GM19467 (cell line): ENCODE measurements around the gene CEL.

ENCODE experiments used
- ATAC-seq: cut with Tn5 transposase; IDR thresholded peaks from one replicate; pipeline ENCODE4 v1.9.1; 2021; ENCODE audit warnings: mild to moderate bottlenecking, moderate library complexity; ENCODE audit not compliant: unreplicated experiment

Gene CEL

DNA sequence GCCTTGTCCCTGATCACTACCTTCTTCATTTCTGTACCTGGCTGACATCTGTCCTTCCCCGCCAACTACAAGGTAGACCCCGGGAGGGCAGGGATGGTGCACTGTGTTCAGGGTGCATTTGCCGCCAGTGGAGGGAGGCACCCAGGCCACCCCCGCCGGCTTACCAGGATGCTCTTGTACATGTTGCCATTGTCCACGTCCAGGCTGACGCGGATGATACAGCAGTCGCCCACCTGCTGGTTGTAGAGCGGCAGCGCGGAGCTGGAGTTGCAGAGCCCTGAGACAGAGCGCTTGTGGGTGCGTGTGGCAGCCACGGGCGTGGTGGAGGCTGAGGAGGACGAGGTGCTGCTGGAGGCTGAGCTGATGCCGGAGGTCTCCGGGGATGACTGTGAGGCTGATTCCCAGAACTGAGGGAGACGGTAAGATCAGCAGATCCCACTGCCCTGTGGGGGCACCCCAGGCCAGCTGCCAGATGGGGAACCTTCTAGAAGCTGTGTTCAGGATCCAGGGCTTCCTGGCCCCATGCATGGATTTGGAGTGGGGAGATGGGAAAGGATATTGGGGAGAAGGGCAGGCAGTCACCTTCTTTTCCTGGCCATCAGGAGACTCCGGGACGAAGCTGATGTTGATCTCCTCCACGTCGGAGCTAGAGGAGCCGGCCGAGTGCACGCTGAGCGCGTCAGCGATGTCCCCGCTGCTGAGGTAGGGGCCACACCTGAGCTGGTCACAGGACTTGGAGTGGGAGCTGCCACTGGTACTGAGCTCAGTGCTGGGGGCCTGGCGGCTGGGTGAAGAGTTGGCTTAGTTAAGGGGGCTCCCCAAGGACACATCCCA lies 39.8 kb downstream of the CEL start:
- ATAC-seq, result no peak

DNA sequence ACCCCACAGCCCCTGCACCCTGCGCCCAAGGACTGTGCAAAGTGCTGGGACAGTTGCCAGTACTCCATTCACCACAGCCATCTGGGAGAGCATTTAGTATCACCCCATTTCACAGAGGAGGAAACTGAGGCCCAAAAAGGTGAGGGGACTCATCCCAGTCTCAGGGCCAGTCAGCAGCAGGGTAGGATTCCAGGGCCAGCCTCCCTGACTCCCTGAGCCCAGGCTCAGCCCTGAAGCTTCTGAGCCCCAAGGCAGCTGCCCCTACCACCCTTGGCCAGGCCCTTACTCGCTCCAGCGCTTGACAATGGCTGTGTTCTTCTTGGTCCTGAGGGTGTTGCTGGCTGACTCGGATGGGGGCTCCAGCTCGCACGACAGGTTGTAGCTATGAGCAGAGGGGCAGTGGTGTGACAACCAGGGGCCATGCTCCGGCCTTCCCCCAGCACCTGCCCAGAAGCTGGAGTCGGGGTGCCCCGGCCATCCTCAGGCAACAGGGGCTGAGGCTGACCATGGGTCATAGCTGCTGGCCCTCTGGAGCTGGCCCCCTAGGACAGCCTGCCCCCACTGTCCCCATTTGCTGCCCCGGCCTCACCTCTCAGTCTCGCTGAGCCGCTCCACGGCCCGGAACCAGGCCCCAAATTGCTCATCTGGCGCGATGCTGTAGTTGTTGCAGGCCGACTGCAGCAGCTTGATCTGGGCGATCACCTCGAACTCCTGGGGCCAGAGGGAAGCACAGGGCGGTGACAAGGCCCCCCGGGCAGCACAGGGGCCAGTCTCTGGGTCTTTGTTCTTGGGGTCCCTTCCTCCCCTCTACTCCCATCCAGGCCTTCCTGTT lies 40.6 kb downstream of the CEL start:
- no peak for ATAC-seq

DNA sequence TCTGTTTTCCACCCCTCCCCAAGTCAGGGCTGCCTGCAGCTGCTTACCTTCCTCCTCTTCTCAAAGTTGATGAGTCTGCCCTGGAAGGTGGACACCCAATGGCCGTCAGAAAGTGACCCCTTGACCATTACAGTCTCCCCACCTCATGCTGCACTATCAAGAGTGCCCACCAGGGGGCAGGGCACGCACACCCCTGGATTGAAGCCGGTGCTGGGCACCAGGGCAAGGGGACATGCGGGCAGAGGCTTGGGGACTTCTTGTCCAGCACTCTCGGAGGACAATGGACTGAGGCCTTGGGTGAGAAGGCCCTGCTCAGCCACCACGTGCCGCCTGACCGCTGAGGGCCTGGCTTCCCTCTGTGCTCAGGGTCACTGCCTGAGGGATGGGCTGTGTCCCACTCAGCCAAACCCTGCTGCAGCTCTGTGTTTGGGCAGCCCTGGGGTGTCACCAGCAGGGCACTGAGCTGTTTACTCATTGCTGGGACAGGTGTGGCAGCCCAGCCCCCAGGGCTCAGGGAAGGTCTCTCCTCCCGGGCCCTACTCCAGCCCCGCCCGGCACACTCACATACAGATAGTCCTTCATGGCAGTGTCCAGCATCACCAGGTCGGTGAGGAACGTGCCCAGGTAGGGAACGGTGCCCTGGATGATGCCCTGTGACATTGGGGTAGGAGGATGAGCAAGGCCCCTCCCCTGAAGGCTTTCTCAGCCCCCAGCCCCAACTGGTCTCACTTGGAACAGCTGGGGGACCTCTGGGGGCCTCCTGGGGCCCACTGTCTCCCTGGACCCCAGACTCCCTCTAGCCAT lies 41.6 kb downstream of the CEL start:
- ATAC-seq, result no peak

- ATAC-seq, result no peak
Measured at GRCh38 chr9:133103987-133104505, 42.3 kb downstream of the CEL start.

- ATAC-seq, result no peak
Measured at GRCh38 chr9:133104718-133105460, 43.1 kb downstream of the CEL start.

- ATAC-seq, result no peak
Measured at GRCh38 chr9:133105461-133105770, 43.6 kb downstream of the CEL start.

- ATAC-seq, result no peak
Measured at GRCh38 chr9:133106511-133107244, 44.9 kb downstream of the CEL start.

GRCh38 chr9:133107245-133107722 lies 45.5 kb downstream of the CEL start:
- ATAC-seq, result no peak

DNA sequence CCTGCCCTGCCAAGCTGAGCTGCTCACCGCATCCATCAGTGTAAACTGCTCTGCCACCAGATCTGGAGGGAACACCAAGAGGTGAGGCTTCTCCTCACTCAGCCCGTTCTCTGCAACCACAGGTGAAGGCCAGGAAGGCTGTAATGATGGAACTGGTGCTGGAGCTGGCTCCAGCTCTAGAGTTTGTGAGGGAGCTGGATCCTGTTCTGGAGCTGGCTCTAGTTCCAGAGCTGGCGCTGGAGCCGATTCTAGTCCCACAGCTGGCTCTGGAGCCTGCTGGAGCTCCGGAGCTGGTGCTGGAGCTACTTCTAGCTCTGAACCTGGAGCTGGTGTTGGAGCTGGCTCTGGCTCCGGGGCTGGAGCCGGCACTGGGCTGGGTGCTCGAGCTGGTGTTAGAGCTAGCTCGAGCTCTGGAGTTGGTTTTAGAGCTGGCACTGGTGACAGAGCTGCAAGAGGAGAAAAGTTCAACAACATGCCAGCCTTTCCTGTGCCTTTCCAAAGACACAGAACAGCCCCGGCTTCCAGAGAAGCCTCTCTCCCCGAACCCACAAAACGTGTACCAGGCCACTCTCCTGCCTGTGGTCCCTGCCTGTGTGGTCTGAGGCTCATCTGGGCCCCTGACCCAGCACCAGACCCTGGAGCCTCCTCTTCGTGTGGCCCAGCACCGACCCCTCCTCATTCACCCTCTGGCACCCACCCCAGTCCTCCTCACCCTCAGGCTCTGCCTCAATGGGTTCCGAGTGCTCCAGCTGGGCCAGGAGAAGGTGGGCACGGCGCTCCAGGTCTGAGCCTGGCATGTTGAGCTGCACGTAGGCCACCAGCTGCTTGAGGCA lies 46.4 kb downstream of the CEL start:
- ATAC-seq, result no peak

- no peak for ATAC-seq
Measured at GRCh38 chr9:133108794-133109641, 47.2 kb downstream of the CEL start.

DNA sequence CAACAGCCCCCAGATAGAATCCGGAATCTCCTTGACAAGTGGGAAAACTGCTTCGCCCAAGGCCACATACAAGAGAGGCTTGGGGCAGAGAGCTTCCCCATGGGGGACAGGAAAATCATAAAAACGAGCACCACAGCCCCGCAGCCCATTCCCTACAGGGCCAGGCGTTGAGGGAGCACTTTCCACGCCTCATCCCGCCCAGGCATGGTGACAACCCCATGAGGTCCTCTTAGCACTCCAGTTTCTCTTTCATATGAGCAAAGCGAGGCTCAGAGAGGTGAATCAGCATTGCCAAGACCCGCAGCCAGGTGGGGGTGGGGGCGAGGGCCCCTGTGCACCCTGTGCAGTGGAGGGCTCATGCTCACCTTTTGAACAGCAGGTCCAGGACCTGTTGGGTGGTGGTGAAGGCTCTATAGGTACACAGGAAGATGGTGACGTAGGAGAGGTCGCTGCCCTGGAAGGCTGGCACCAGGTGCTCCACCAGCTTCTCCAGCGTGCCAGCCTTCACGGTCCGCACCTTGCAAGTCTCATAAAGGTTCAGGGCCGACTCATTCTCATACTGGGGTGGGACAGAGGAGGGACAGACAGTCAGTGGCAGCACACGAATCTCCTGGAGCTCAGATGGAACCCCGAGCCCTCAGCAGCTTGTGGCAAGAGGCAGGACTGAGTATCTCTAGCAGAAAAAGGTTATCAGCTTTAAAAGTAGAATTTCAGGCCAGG lies 48.3 kb downstream of the CEL start:
- no peak for ATAC-seq

GRCh38 chr9:133111808-133112662 lies 50.3 kb downstream of the CEL start:
- ATAC-seq, result no peak

DNA sequence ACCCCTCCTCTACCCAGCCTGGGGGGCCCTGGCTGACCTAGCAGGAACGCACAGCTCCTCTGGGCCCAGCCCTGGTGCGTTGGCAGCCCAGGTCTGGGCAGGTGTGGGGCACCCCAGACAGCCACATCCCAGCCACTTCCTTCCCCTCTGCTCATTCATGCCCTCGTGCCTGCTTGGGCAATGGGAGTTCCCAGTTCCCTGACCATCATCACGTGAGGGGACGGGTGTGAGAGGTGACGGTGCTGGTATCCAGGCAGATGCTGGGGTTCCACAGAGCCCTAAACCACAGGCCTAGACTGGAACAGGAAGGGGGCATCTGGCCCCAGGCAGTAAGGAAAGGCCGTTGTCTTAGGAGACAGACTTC lies 50.9 kb downstream of the CEL start:
- no peak for ATAC-seq

DNA sequence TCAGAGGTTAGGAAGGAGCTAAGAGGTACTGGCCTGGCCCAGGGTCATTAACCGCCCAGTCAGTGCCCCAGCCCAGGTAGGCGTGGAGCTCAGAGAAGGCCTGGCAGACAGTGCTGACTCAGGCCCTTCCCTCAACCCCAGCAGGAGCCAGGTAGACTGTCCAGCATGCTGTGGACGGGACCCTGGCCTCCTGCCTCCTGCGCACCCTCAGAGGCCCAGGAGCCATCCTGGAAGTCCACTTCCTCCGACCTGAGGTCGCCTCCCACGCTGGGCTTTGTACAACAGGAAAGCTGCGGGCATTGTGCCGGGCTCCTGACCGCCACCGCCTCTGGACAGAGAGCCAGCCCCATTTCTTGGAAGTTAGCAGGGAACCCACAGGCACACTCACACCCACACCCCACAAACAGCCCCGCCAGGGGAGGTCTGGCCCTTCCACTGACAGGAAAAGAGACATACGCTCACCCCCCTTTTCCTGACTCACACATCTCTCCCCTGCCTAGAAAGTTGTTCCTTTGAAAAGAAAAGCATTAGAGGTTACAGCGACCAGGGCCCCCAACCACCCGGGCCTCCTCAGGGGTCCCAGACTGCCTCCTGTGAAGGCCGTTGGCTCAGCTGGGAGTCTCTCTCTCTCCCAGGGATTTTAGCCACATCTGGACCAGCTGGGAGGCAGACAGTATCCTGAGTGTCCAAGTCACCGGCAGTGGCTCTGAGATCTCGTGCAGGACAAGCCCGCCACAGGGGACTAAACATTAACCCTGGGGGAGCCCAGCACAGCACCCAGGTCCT lies 51.6 kb downstream of the CEL start:
- ATAC-seq, result no peak
